HepG2 (cell line): ENCODE data around the gene SIK3. TPM values are rescaled to one million over a fixed set of nuclear protein-coding genes. Genes with fewer than 3 reads are reported as not detected.

Experiments used
- ARID5B ChIP-seq: IDR thresholded peaks from 2 replicates; pipeline ENCODE4 v1.4.0; 2020; ENCODE audit warnings: mild to moderate bottlenecking, missing genetic modification reagents
- ATF2 ChIP-seq: sonication (generic); formaldehyde crosslinking; IDR thresholded peaks from 2 replicates; pipeline ENCODE4 v1.4.0; 2020; ENCODE audit warnings: missing genetic modification reagents
- CBX1 ChIP-seq: IDR thresholded peaks from one replicate; pipeline ENCODE4 v1.6.1; 2016; ENCODE audit warnings: antibody characterized with exemption, low read depth
- FOXK1 ChIP-seq: sonication (generic); formaldehyde crosslinking; IDR thresholded peaks from 2 replicates; pipeline ENCODE4 v1.4.0; 2020; ENCODE audit warnings: low read depth, missing genetic modification reagents, borderline replicate concordance
- GPBP1L1 ChIP-seq: sonication (generic); formaldehyde crosslinking; IDR thresholded peaks from 2 replicates; pipeline ENCODE4 v1.5.0; 2020; ENCODE audit warnings: mild to moderate bottlenecking, missing genetic modification reagents
- MIER3 ChIP-seq: IDR thresholded peaks from 2 replicates; pipeline ENCODE4 v1.6.1; 2016; ENCODE audit warnings: missing compliant biosample characterization, borderline replicate concordance
- MTA3 ChIP-seq: sonication (generic); formaldehyde crosslinking; IDR thresholded peaks from 2 replicates; pipeline ENCODE4 v1.4.0; 2020; ENCODE audit warnings: missing genetic modification reagents
- NCOA5 ChIP-seq: sonication (generic); formaldehyde crosslinking; IDR thresholded peaks from 2 replicates; pipeline ENCODE4 v1.4.0; 2020; ENCODE audit warnings: missing genetic modification reagents
- SKI ChIP-seq: fragments of 450-650 bp; IDR thresholded peaks from one replicate; pipeline ENCODE4 v1.6.1; 2018; ENCODE audit warnings: mild to moderate bottlenecking; ENCODE audit not compliant: partially characterized antibody
- SNAPC2 ChIP-seq: sonication (generic); formaldehyde crosslinking; IDR thresholded peaks from 2 replicates; pipeline ENCODE4 v1.8.1; 2022; ENCODE audit warnings: mild to moderate bottlenecking, missing genetic modification reagents
- STAG1 ChIP-seq: sonication (generic); formaldehyde crosslinking; IDR thresholded peaks from 2 replicates; pipeline ENCODE4 v1.4.0; 2020; ENCODE audit warnings: missing genetic modification reagents
- TAF15 ChIP-seq: fragments of 200-400 bp; formaldehyde crosslinking; IDR thresholded peaks from one replicate; pipeline ENCODE4 v1.6.1; 2018; ENCODE audit warnings: mild to moderate bottlenecking, low read depth, low read length; ENCODE audit not compliant: poor library complexity, severe bottlenecking
- ZBTB20 ChIP-seq: sonication (generic); formaldehyde crosslinking; IDR thresholded peaks from 2 replicates; pipeline ENCODE4 v1.8.1; 2023; ENCODE audit warnings: missing genetic modification reagents, low read depth, mild to moderate bottlenecking, borderline replicate concordance
- ZC3H4 ChIP-seq: sonication (generic); formaldehyde crosslinking; IDR thresholded peaks from 2 replicates; pipeline ENCODE4 v1.4.0; 2020; ENCODE audit warnings: missing genetic modification reagents, borderline replicate concordance
- ZNF143 ChIP-seq: sonication (generic); formaldehyde crosslinking; IDR thresholded peaks from 2 replicates; pipeline ENCODE4 v1.4.0; 2020; ENCODE audit warnings: missing genetic modification reagents
- ZNF20 ChIP-seq: sonication (generic); formaldehyde crosslinking; IDR thresholded peaks from 2 replicates; pipeline ENCODE4 v1.4.0; 2020; ENCODE audit warnings: mild to moderate bottlenecking, moderate library complexity, missing genetic modification reagents
- ZNF503 ChIP-seq: sonication (generic); formaldehyde crosslinking; IDR thresholded peaks from 2 replicates; pipeline ENCODE4 v1.4.0; 2020; ENCODE audit warnings: missing genetic modification reagents
- ZNF629 ChIP-seq: sonication (generic); formaldehyde crosslinking; conservative IDR thresholded peaks from 2 replicates; pipeline ENCODE4 v1.5.0; 2020; ENCODE audit warnings: missing genetic modification reagents
- ZNF879 ChIP-seq: sonication (generic); formaldehyde crosslinking; IDR thresholded peaks from 2 replicates; pipeline ENCODE4 v1.8.1; 2023; ENCODE audit warnings: missing genetic modification reagents
- polyA plus RNA-seq, 8 experiments: library from polyadenylated mRNA; depleted of rRNA in 3 of 8; stranded (reverse) in 7 of 8; unstranded in 1 of 8; fragments of >200 nt; fragmentation: Illumina TruSeq in 4 of 8; extraction: Trizol in 4 of 8; gene quantifications; 2 replicates each; pipeline versions ENCODE4 v1.2.1 to v1.2.3, GENCODE V29; 2011 to 2016; ENCODE audit warnings: low read depth in 4 of 8, missing spikeins in 1 of 8, mixed read lengths in 1 of 8; ENCODE audit not compliant: insufficient read depth in 1 of 8
- total RNA-seq, 5 experiments: library from RNA; depleted of rRNA; stranded (reverse); fragments of >200 nt; fragmentation: Illumina TruSeq; extraction: Trizol; gene quantifications; 2 replicates each; pipeline ENCODE4 v1.2.3, GENCODE V29; 2016; ENCODE audit warnings: low read depth in 1 of 5

The SIK3 gene
- total and polyA plus RNA-seq, 2 of the 13 experiments (the other 11 are each of a cell fraction or from before 2014, with no cell fraction given), result 5.7 to 9.8 TPM

GRCh38 chr11:117095284-117096161 lies 2.7 kb downstream of the SIK3 start (continued):
- TF ChIP-seq ARID5B (peak; percentile 95), ZNF629 (CRISPR knock-in tag) (no peak), ZNF503 (CRISPR knock-in tag) (peak; percentile 44; the same call in 1 of the 2 replicates), ZC3H4 (CRISPR knock-in tag) (no peak), SKI (peak; percentile 60), NCOA5 (CRISPR knock-in tag) (no peak), GPBP1L1 (CRISPR knock-in tag) (no peak), MTA3 (CRISPR knock-in tag) (no peak), ZNF143 (CRISPR knock-in tag) (no peak), STAG1 (CRISPR knock-in tag) (0 out of 2 replicates have a peak, but pooled peaks have one; percentile 1), FOXK1 (peak; percentile 90; the same call in 1 of the 2 replicates), CBX1 (no peak), ATF2 (CRISPR knock-in tag) (no peak), TAF15 (no peak), ZNF879 (CRISPR knock-in tag) (no peak), ZBTB20 (peak; percentile 96; the same call in 1 of the 2 replicates), MIER3 (CRISPR knock-in tag) (peak; percentile 73; the same call in 1 of the 2 replicates), SNAPC2 (CRISPR knock-in tag) (no peak), ZNF20 (no peak)
